Cerebellar nuclear complex (tissue), 1 donor: ENCODE results near the gene VWA8.
A peak's percentile ranks its signal among the peaks of the same experiment; 100 is the strongest.

Experiments used
- DNase-seq, 2 experiments: peaks; one replicate each; lab custom pipeline; 2025; lab: John Stamatoyannopoulos, UW

Gene VWA8

DNA sequence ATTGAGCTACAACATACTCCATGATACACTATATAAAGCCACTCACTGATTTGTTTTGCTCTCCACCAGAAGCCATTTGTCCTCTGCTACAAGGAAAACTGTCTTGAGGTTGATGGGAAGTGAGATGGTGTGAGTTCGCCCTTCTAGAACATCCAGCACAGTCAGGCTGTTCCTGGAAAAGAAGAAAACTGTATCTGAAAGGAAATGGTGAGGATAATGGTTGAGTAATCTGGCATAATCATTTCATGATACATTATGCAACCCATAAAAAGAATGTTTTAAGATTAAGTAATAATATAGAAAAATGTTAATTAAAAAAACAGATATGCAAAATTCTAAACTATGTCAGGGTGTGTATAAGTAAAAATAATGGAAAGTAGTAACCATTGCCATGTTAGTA lies 269.6 kb downstream of the VWA8 start:
- DNase-seq = no peak

GRCh38 chr13:41682766-41683165 lies 278.1 kb downstream of the VWA8 start:
- no peak for DNase-seq

DNA sequence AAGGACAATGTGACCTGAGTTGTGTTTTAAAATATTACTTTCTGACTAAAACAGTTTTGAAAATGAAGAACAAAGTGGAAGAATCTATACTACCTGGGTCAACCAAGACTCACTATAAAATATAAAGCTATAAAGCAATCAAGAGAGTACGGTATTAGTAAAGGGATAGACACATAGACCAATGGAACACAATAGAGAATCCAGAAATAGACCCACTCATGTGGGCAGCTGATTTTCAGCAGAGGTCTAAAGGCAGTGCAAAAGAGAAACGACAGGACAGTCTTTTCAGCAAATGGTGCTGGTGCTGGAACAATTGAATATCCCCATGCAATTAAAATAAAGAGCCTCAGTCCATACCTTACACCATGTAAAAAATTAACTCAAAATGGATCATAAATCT lies 278.9 kb downstream of the VWA8 start:
- no peak for DNase-seq

GRCh38 chr13:41681587-41681986 lies 279.3 kb downstream of the VWA8 start:
- no peak for DNase-seq

DNA sequence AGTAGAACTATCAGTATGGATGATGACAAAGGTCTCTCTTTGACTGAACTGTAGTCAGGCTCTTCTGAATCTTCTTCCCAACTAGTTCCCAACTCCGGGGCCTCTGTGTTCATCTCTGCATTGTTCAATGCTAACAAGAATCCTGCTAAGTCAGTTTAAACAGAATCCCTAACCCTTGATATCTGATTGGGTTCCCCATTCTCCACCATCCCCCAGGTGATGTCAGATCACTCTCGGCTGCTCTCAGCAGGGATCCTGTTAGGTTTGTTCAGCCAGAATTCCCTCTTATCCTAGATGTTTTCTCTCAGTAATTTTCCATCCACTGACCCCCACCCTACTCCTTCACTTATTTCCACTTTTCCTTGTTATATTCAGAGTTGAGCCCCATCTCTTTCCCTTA lies 280.0 kb downstream of the VWA8 start:
- no peak for DNase-seq

- DNase-seq = no peak
Observed at GRCh38 chr13:41678848-41679247, 282.1 kb downstream of the VWA8 start.

DNA sequence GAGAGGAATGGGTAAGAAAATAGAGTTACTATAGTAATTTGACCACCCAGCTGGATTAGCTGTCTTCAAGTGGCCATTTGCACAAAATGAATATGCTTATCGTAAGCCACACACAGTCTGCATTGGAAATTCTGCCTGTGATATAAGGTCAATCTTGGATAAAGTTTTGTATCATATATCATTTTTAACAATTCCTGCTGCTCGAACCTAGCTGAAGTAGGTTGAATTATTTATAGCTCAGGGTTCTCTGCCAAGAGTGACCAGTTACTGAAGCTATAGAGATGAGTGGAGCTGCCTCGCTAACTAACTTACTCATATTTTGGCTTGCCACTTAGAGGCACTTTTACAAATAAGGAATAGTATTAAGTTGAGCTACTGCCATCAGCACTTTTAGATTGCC lies 282.7 kb downstream of the VWA8 start:
- no peak for DNase-seq

- no peak for DNase-seq
Observed at GRCh38 chr13:41675306-41675705, 285.6 kb downstream of the VWA8 start.

- DNase-seq = no peak
Observed at GRCh38 chr13:41674246-41674645, 286.7 kb downstream of the VWA8 start.

DNA sequence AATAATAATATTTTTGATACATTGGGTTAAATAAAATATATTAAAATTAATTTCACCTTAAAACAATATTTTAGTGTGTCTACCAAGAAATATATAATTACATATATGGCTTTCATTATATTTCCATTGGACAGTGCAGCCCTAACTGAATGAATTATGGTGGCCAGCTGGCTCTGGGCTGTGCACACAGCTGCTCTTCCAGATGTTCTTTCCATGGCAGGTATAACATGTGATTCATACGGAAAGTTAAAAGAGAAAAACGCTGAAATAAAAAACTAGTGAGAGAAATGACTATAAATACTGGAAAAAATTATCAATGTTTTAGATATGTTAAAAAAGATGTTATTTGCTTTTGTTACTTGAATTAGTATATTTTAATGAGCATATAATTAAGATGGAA lies 287.3 kb downstream of the VWA8 start:
- no peak for DNase-seq

DNA sequence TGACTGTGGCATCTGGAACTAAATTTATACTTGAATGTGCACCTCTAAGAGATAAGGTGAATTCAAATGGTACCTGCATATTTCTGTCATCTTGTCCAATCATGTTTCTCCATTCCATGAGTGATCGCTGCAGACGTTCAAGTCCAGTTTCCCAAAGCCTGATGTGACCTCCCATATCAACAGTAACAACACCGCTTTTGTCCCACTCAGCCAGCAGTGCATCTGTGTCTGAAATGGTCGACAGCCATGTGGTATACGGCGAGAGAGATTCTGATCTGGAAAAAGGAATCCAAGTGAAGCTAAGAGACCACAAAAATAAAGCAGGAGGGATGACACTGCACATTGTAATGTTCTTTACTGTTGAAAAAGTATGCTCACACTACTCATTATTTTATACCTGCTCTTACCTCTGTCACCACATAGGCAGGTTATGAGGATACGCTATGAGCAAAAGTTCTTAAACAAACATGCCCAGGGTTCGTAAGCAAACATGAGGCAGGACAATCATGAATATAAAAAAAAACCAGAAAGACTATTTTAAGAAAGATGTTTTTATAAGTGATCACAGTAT lies 290.0 kb downstream of the VWA8 start:
- no peak for DNase-seq

- DNase-seq = peak; percentile 63 to 72
Observed at GRCh38 chr13:41668130-41668757, 292.7 kb downstream of the VWA8 start.

- no peak for DNase-seq
Observed at GRCh38 chr13:41666644-41667043, 294.3 kb downstream of the VWA8 start.

DNA sequence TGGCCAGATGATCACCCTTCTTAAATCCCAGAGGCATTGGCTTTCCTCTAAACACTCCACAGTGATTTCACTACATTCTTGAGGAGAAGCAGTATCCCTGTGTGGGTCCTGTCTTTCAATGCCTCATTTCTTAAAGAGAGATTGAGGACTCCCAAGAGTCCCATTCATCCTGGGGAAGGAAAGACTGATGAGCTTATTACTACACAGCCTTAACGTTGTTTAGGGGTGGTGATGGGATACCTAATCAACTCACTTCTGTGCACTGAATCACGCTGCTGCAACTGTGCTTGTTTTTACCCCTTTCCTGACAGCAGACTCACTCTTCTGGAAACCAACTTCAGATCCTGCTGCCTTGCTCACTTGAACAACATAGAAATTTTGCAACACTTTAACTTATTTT lies 300.5 kb downstream of the VWA8 start:
- DNase-seq = no peak

GRCh38 chr13:41658057-41658661 lies 302.8 kb downstream of the VWA8 start:
- DNase-seq = no peak

DNA sequence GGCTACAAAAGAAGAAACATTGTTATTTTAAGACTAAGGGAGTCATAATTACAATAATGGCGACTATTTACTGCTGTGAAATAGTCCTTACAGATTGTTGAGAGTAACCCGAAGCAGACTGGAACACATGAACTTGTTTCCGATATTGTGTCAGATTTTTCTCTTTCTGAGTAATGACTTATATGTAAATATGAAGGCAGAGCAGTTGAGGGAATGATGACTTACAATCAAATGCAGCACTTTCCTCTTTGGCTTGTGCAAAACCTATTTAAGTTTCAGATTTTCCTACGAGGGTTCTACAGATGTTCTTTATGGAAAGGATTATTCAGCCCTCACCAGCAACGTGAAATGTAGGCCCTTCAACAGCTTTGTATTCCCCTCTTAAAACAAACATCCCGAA lies 304.9 kb downstream of the VWA8 start:
- DNase-seq = no peak

- no peak for DNase-seq
Observed at GRCh38 chr13:41654796-41655195, 306.1 kb downstream of the VWA8 start.

DNA sequence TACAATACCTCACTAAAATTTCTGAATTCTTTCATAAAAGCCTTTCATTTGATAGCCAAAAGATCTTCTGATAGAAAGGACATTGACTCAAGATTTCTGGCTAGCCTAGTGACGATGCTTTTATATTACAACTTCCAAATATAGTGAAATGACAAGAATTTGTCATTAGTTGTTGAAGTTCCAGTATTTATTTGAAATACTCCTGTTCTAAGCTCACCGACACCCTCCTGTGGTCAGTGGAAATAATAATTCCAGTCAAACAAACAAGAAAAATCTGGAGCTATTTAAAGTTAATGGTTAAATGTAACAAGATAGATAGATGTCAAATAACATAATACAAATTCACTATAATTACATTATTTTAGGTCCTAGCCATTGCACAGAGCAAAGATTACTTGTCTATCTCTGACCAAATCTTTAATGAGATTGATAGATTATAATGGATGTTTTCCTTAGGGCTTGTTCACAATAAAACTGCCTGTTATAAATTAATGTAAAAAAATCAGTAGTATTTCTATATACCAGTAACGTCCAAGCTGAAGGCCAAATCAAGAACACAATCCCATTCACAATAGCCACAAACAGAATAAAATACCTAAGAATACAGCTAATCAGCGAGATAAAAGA lies 308.1 kb downstream of the VWA8 start:
- DNase-seq = no peak

GRCh38 chr13:41651413-41652058 lies 309.4 kb downstream of the VWA8 start:
- no peak for DNase-seq

DNA sequence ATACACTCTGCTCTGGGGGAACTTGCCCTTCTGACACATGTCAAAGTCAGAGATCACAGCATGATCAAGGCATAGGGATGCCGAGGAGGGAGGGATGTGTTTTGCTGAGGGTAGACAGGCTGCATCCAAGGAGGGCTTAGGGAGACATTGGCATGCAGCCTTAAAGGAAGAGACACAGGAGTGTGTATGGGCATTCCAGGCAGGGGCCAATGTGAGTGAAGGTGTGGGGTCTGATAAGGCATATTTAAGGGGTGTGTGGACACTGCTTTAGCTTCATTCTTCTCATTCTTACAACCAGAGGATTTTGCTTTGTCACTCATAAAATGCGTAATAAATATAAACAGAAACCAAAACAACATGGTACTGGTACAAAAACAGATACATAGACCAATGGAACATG lies 310.2 kb downstream of the VWA8 start:
- no peak for DNase-seq

- DNase-seq = no peak
Observed at GRCh38 chr13:41649659-41650058, 311.2 kb downstream of the VWA8 start.

GRCh38 chr13:41648314-41648935 lies 312.5 kb downstream of the VWA8 start:
- no peak for DNase-seq
